Heart left ventricle (tissue), 13 donors: ENCODE results near the gene LCNL1.

Experiments
- CTCF ChIP-seq, 12 donors: fragments of 200-600 bp; sonication (generic) in 4 of 12; IDR thresholded peaks; one replicate each; pipeline versions ENCODE4 v1.5.0 to v1.8.0; 2018 to 2022; ENCODE audit warnings: antibody characterized with exemption in 12 of 12, mild to moderate bottlenecking in 5 of 12
- POLR2A ChIP-seq, 2 donors: fragments of 450-650 bp; IDR thresholded peaks; one replicate each; pipeline ENCODE4 v1.6.1; 2017; ENCODE audit warnings: antibody characterized with exemption in 2 of 2, mild to moderate bottlenecking in 2 of 2, moderate library complexity in 2 of 2
- donor health status: ischemic (EF 13 %, LVEDD 7.1; RV severe dilation, severe dysfunction).
- donor health status: DM: no; HTN: yes; CAD: no.
- donor health status: DM: no; HTN: no; CAD: no.
- donor health status: ischemic (EF 25% LVEDD 6.9; RV normal size, moderate dysfunction).
- donor health status: ischemic (EF 25% LVEDD 5.7; RV mildly dilated, moderate dysfunction).
- donor health status: ischemic (EF 35%, LVEDD 5.7; RV mildly dilated, moderate dysfunction).
- donor health status: nonischemic (EF 11% LVEDD 7.7; RV severe dilation, severe dysfunction).
- donor health status: DM: yes; HTN: yes; CAD: no.
- donor health status: PGD.
- donor health status: ischemic (EF 29% LVEDD 5.4; RV normal size, mild dysfunction).
- donor health status: nonischemic (EF 23%, LVEDD 6.1; RV moderate dilation, normal function).

- TF ChIP-seq CTCF (IDR thresholded peaks at IDR 0.05) = no peak
- TF ChIP-seq POLR2A (IDR thresholded peaks at IDR 0.05) = no peak
Measured at GRCh38 chr9:136978865-136979544, 3.8 kb upstream of the LCNL1 start.
